K562 (cell line): ENCODE results near the gene ING5. TPM values are rescaled to one million over a fixed set of nuclear protein-coding genes. Genes with fewer than 3 reads are reported as not detected.
A peak's percentile ranks its signal among the peaks of the same experiment; 100 is the strongest.

Source experiments
- ESRRA ChIP-seq: fragments of 450-650 bp; IDR thresholded peaks from 2 replicates; pipeline ENCODE4 v1.6.1; 2014; ENCODE audit warnings: low read depth, mild to moderate bottlenecking, moderate library complexity, borderline replicate concordance
- HDAC2 ChIP-seq: fragments of 450-650 bp; IDR thresholded peaks from 2 replicates; pipeline ENCODE4 v1.6.1; 2016; ENCODE audit warnings: mild to moderate bottlenecking
- KAT8 ChIP-seq: fragments of 450-650 bp; IDR thresholded peaks from 2 replicates; pipeline ENCODE4 v1.6.1; 2016; ENCODE audit warnings: low read depth, mild to moderate bottlenecking
- MED1 ChIP-seq: sonication (generic); formaldehyde crosslinking; IDR thresholded peaks from 2 replicates; pipeline ENCODE4 v1.8.1; 2023; ENCODE audit warnings: missing genetic modification reagents, borderline replicate concordance
- SMAD4 ChIP-seq: fragments of 250-450 bp; sonication (Bioruptor Pico); conservative IDR thresholded peaks from 2 replicates; pipeline ENCODE4 v1.8.0; 2021; ENCODE audit warnings: inconsistent platforms, mild to moderate bottlenecking, moderate library complexity
- SMARCE1 ChIP-seq: fragments of 450-650 bp; IDR thresholded peaks from 2 replicates; pipeline ENCODE4 v1.7.1; 2016; ENCODE audit warnings: mild to moderate bottlenecking
- ZNF140 ChIP-seq: fragments of 250-450 bp; sonication (Bioruptor Pico); IDR thresholded peaks from 2 replicates; pipeline ENCODE4 v1.8.0; 2021; ENCODE audit warnings: moderate library complexity, mild to moderate bottlenecking, inconsistent platforms
- ZNF174 ChIP-seq: fragments of 250-450 bp; sonication (Bioruptor Pico); IDR thresholded peaks from 2 replicates; pipeline ENCODE4 v1.4.0; 2020; ENCODE audit warnings: mild to moderate bottlenecking
- ZNF212 ChIP-seq: fragments of 450-650 bp; formaldehyde crosslinking; IDR thresholded peaks from 2 replicates; pipeline ENCODE4 v1.4.0; 2020; ENCODE audit warnings: mild to moderate bottlenecking
- ZNF23 ChIP-seq: fragments of 250-450 bp; sonication (Bioruptor Pico); IDR thresholded peaks from 2 replicates; pipeline ENCODE4 v1.4.0; 2020; ENCODE audit warnings: mild to moderate bottlenecking
- polyA plus RNA-seq, 8 experiments: library from polyadenylated mRNA; depleted of rRNA in 4 of 8; stranded (reverse) in 5 of 8; unstranded in 3 of 8; fragments of >200 nt; fragmentation: Nextera tagmentation in 2 of 8; fragmentation: Illumina TruSeq in 1 of 8; extraction: Ambion mirVana in 2 of 8; extraction: Trizol in 1 of 8; gene quantifications; 2 replicates each; pipeline versions ENCODE4 v1.2.1 to v1.2.3, GENCODE V29; 2011 to 2014; ENCODE audit warnings: inconsistent platforms in 1 of 8, missing spikeins in 1 of 8
- total RNA-seq, 7 experiments: library from RNA; depleted of rRNA in 6 of 7; stranded (reverse); fragments of >200 nt in 6 of 7; fragmentation: Illumina TruSeq in 2 of 7; extraction: Trizol in 2 of 7; gene quantifications; 2 replicates each; pipeline versions ENCODE4 v1.2.1 to v1.2.3, GENCODE V29; 2011 to 2021; ENCODE audit warnings: low replicate concordance in 1 of 7
- TF ChIP-seq, protein P1 (sequence below), 2 experiments: IDR thresholded peaks; 2 replicates each; pipeline ENCODE4 v1.6.1; 2012; ENCODE audit warnings: improper control_type of control experiment in 2 of 2, low read depth in 2 of 2, low read length in 2 of 2, borderline replicate concordance in 1 of 2
- TF ChIP-seq, protein P2 (sequence below), 2 experiments: fragments of 450-650 bp in 1 of 2; sonication (generic) in 1 of 2; formaldehyde crosslinking in 1 of 2; IDR thresholded peaks; 2 replicates each; pipeline versions ENCODE4 v1.7.1 to v1.9.0; 2016 to 2022; ENCODE audit warnings: inconsistent platforms in 1 of 2, mild to moderate bottlenecking in 1 of 2, missing genetic modification reagents in 1 of 2
- TF ChIP-seq, protein P3 (sequence below): fragments of 450-650 bp; IDR thresholded peaks from 2 replicates; pipeline ENCODE4 v1.6.1; 2016; ENCODE audit warnings: low read depth, mild to moderate bottlenecking, moderate library complexity
- TF ChIP-seq, protein P4 (sequence below): sonication (generic); formaldehyde crosslinking; IDR thresholded peaks from 2 replicates; pipeline ENCODE4 v1.8.0; 2023; ENCODE audit warnings: mild to moderate bottlenecking, missing genetic modification reagents

The ING5 gene
- total and polyA plus RNA-seq, 9 of the 15 experiments (the other 6 are each of a cell fraction or from before 2014, with no cell fraction given), result 10.4 to 53.3 (median 27.9) TPM

DNA sequence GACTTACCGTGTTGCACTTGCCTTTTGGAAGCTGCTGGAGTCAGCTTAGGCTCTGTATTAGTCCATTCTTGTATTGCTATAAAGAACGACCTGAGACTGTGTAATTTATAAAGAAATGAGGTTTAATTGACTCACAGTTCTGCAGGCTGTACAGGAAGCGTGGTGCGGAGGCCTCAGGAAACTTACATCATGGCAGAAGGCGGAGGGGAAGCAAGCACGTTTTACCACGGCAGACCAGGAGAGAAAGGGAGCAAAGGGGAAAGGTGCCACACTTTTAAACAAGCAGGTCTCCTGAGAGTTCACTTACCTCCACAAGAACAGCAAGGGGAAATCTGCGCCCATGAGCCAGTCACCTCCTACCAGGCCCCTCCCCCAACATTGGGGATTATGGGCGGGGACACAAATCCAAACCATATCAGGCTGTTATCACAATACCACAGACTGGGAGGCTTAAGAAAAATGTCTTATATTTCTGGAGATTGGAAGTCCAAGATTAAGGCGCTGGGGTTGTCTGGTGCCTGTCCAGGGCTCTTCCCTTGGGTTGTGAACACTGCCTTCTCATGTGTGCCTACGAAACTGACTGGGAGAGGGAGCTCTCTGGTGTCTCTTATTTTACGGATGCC lies 28.9 kb downstream of the ING5 start (continued):
- TF ChIP-seq, protein P1, sequence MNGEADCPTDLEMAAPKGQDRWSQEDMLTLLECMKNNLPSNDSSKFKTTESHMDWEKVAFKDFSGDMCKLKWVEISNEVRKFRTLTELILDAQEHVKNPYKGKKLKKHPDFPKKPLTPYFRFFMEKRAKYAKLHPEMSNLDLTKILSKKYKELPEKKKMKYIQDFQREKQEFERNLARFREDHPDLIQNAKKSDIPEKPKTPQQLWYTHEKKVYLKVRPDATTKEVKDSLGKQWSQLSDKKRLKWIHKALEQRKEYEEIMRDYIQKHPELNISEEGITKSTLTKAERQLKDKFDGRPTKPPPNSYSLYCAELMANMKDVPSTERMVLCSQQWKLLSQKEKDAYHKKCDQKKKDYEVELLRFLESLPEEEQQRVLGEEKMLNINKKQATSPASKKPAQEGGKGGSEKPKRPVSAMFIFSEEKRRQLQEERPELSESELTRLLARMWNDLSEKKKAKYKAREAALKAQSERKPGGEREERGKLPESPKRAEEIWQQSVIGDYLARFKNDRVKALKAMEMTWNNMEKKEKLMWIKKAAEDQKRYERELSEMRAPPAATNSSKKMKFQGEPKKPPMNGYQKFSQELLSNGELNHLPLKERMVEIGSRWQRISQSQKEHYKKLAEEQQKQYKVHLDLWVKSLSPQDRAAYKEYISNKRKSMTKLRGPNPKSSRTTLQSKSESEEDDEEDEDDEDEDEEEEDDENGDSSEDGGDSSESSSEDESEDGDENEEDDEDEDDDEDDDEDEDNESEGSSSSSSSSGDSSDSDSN (IDR thresholded peaks at IDR 0.05; ENCODE audit: borderline replicate concordance in 1 of 2, low read depth in 2 of 2, low read length in 2 of 2), result no peak
- TF ChIP-seq SMAD4, result peak; percentile 35
- TF ChIP-seq ZNF140 (CRISPR knock-in tag), result no peak
- TF ChIP-seq, protein P2, sequence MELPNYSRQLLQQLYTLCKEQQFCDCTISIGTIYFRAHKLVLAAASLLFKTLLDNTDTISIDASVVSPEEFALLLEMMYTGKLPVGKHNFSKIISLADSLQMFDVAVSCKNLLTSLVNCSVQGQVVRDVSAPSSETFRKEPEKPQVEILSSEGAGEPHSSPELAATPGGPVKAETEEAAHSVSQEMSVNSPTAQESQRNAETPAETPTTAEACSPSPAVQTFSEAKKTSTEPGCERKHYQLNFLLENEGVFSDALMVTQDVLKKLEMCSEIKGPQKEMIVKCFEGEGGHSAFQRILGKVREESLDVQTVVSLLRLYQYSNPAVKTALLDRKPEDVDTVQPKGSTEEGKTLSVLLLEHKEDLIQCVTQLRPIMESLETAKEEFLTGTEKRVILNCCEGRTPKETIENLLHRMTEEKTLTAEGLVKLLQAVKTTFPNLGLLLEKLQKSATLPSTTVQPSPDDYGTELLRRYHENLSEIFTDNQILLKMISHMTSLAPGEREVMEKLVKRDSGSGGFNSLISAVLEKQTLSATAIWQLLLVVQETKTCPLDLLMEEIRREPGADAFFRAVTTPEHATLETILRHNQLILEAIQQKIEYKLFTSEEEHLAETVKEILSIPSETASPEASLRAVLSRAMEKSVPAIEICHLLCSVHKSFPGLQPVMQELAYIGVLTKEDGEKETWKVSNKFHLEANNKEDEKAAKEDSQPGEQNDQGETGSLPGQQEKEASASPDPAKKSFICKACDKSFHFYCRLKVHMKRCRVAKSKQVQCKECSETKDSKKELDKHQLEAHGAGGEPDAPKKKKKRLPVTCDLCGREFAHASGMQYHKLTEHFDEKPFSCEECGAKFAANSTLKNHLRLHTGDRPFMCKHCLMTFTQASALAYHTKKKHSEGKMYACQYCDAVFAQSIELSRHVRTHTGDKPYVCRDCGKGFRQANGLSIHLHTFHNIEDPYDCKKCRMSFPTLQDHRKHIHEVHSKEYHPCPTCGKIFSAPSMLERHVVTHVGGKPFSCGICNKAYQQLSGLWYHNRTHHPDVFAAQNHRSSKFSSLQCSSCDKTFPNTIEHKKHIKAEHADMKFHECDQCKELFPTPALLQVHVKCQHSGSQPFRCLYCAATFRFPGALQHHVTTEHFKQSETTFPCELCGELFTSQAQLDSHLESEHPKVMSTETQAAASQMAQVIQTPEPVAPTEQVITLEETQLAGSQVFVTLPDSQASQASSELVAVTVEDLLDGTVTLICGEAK (IDR thresholded peaks at IDR 0.05), result no peak
- TF ChIP-seq, protein P2 (CRISPR knock-in tag; IDR thresholded peaks at IDR 0.05), result no peak
- no peak for TF ChIP-seq ZNF212 (CRISPR knock-in tag)
- TF ChIP-seq HDAC2, result peak; percentile 67
- TF ChIP-seq SMARCE1, result no peak
- no peak for TF ChIP-seq ESRRA
- no peak for TF ChIP-seq ZNF23 (CRISPR knock-in tag)
- TF ChIP-seq, protein P3, sequence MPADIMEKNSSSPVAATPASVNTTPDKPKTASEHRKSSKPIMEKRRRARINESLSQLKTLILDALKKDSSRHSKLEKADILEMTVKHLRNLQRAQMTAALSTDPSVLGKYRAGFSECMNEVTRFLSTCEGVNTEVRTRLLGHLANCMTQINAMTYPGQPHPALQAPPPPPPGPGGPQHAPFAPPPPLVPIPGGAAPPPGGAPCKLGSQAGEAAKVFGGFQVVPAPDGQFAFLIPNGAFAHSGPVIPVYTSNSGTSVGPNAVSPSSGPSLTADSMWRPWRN, result no peak
- TF ChIP-seq ZNF174 (CRISPR knock-in tag), result no peak
- no peak for TF ChIP-seq MED1 (CRISPR knock-in tag)
- TF ChIP-seq, protein P4, sequence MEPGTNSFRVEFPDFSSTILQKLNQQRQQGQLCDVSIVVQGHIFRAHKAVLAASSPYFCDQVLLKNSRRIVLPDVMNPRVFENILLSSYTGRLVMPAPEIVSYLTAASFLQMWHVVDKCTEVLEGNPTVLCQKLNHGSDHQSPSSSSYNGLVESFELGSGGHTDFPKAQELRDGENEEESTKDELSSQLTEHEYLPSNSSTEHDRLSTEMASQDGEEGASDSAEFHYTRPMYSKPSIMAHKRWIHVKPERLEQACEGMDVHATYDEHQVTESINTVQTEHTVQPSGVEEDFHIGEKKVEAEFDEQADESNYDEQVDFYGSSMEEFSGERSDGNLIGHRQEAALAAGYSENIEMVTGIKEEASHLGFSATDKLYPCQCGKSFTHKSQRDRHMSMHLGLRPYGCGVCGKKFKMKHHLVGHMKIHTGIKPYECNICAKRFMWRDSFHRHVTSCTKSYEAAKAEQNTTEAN, result no peak
- no peak for TF ChIP-seq KAT8
